ENCODE measurements around the gene ASB9.

GRCh38 chrX:15269120-15269519, 763 bp downstream of the ASB9 start:
- TF ChIP-seq CTCF (IDR thresholded peaks at IDR 0.05; ENCODE audit: low read depth, low read length) (no peak), EZH2phosphoT487 (IDR thresholded peaks at IDR 0.05; ENCODE audit: low read depth) (no peak)
